Limb (tissue), 2 donors: Measurements from ENCODE around the gene ALG9.

ENCODE experiments used
- DNase-seq, 2 donors: peaks; one replicate each; pipeline ENCODE4 v3.0.0-alpha.2; 2016; ENCODE audit errors: extremely low spot score in 2 of 2

ALG9 gene, protein sequence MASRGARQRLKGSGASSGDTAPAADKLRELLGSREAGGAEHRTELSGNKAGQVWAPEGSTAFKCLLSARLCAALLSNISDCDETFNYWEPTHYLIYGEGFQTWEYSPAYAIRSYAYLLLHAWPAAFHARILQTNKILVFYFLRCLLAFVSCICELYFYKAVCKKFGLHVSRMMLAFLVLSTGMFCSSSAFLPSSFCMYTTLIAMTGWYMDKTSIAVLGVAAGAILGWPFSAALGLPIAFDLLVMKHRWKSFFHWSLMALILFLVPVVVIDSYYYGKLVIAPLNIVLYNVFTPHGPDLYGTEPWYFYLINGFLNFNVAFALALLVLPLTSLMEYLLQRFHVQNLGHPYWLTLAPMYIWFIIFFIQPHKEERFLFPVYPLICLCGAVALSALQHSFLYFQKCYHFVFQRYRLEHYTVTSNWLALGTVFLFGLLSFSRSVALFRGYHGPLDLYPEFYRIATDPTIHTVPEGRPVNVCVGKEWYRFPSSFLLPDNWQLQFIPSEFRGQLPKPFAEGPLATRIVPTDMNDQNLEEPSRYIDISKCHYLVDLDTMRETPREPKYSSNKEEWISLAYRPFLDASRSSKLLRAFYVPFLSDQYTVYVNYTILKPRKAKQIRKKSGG

DNA sequence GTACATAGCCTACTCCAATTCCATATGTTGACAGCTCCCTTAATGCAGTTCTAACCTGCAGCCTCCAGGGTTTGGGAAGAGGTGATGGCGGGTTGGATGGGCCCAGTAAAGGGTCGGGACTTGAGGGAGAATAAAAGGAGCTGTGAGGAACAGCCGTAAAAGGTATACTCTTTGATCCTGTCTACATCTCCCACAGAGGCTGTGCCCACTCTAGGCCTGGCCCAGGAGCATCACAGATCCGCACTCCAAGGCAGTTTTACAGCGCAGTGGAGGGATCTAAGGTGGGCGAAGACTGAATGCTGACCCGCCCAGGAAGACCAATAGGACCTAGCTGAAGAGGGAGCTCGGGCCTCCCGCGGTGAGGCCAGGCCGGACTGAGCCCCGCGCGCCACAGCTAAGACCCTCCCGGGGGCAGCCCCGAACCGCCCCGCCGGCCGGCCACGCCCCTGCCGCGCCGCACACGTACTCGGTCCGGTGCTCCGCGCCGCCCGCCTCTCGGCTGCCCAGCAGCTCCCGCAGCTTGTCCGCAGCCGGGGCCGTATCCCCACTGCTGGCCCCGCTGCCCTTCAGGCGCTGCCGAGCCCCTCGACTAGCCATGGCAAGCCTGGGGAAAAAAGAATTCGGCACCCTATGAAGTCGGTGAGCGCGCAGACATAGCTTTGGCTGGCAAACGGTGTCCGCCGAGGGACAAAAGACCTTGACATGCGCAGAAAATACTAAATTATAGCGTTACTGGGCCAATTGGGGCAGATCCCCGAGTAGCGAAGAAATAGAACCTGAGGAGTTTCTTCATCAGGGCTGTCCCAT is at the start of gene ALG9:
Gene ALG9 (minus strand): TSS at position 696 of the 807 bp plus-strand sequence. CDS start 99 bp downstream, at position 597.
- peak; percentile 84 to 91 for DNase-seq

DNA sequence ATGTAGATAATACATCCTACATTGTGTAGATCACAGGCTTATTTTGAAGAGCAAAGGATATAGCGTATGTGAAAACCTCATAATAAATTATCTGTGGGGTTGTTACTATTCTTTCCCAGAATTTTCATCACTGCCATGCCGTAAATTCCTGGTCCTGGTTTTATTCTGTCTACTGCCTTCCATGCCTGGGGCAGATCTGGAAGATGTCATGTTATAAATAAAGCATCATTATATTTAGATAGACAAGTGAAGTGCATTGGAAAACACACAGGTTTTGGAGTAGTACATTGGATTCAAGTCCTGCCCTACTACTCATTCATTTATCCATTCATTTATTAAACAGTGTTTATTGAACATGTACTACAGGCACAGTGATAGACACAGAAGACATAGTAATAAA is 49.5 kb upstream of the ALG9 start:
- no peak for DNase-seq

DNA sequence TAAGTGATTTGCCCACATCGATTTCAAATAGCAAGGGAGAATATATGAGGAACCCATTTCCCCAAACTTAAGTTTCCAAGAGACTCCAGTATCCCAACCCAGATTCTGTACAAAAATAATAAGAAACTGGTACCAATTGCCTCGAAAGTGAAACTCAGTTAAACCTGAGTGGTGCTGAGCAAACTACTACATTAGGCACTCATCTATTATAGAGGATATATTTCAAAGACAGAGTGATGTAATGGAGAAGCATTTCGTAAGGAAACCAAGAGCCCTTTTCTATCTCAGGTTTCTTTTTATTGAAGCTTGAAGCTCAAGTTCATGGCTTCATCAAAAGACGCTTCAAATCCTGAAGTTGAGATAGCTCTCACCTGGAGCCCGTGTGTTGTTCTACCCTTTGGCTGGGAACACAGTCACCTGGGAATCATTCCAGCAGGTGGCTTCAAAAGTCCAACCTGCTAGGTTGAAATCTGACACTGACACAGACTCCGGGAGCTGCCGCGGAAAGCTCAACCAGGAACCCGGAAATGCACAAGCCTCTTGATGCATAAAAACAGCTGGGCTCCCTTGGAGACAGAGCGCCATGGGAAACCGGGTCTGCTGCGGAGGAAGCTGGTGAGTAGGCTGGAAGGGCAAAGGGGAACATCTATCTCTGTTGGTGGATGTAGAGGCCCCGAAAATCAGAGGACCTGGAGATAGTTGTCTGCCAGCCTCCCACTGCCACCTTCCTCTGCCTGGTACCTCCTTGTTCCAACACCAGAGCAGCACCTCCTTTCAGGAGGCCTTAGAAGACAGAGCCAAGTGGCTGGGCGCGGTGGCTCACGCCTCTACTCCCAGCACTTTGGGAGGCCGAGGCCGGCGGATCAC is 47.2 kb upstream of the ALG9 start, which contains the start of gene C11orf52:
Gene C11orf52 (plus strand): TSS at position 524 of the 867 bp plus-strand sequence. CDS start 60 bp downstream, at position 584.
- DNase-seq: peak; percentile 37 to 60

DNA sequence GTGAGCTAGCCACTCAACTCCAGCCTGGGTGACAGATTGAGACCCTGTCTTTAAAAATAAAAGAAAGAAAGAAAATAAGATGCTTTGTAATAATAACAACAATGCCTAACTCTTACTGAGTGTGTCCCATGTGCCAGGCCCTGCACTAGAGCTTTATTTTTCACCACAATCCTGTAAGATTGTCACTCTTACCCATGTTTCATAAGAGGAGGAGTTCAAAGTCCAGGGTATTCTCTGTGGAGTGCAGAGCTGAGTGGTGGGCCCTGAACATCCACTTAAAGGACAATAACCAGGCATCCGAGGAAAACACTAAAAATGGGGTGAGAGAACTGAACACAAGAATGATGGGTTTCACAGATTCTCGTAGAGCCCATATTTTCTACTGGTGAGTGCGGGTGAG is 46.4 kb upstream of the ALG9 start:
- no peak for DNase-seq

DNA sequence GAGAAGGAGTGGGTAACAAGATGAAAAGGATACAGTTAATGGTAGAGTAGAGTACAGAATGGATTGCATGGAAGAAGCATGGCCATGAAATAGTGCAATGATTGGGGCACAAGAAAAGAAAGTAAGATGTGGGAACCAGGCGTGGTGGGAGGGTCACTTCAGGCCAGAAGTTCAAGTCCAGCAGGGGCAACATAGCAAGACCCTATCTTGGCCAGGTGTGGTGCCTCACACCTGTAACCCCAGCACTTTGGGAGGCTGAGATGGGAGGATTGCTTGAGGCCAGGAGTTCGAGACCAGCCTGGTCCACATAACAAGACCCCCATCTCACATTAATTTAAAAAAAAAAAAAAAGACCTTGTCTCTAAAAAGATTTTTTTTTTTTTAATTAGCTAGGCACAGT is 45.9 kb upstream of the ALG9 start:
- DNase-seq: no peak

DNA sequence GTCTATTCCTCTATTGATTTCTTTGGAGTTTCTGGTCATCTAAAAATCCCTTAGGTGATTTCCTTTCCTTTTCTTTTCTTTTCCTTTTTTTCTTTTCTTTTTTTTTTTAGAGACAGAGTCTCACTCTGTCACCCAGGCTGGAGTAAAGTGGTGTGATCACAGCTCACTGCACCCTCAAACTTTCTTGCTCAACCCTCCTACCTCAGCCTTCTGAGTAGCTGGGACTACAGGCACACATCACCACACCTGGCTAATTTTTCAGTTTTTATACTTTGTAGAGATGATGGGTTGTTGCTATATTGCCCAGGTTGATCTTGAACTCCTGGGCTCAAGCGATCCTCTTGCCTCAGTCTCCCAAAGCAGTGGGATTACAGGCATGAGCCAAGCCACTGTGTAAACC is 45.4 kb upstream of the ALG9 start:
- no peak for DNase-seq

DNA sequence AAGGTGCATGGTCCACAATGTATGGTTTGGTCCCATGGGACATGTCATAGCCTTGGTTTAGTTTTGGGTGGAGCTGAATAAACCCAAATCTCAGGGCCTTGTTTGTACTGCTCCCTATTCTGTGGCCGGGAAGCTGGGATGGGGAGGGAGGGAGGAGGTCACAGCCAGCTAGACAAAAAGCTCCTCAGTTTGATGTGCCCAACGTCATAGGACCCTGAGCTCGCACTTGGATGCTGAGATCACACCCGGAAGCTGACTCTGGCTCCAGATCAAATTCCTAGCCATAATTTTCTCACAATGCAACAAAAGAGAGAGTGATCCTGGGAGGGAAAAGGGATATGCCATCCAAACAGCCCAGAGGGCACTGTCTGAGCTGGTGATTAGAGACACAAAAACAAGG is 42.6 kb upstream of the ALG9 start:
- DNase-seq: peak in 1 of 2 donors; percentile 29

DNA sequence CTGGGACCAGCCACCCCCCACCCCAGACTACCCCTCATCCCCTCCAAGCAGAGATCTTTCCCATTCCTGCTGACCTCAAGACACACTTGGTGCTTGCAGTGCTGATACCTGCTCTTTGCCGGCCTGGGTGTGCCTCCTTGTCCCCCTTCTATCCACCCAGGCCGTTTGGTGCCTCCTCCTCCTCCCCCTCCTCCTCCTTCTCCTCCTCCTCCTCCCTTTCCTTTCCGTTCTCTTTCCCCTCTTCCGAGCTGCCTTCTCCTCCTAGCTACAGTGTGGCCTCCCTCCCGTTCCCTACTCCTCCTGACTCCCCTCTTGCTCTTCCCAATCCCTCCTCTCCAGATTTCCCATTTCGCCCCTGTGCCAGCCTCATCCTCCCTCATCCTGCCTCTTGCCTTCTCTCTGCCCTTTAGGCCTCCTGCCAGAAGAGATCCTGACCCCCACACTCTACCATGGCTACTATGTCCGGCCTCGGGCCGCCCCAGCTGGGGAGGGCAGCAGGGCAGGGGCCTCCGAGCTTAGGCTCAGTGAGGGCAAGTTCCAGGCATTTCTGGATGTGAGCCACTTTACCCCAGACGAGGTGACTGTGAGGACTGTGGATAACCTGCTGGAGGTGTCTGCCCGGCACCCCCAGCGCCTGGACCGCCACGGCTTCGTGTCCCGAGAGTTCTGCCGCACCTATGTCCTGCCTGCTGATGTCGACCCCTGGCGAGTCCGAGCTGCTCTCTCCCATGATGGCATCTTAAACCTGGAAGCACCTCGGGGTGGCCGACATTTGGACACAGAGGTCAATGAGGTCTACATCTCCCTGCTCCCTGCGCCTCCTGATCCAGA is 41.9 kb upstream of the ALG9 start:
- DNase-seq: peak in 1 of 2 donors; percentile 46

DNA sequence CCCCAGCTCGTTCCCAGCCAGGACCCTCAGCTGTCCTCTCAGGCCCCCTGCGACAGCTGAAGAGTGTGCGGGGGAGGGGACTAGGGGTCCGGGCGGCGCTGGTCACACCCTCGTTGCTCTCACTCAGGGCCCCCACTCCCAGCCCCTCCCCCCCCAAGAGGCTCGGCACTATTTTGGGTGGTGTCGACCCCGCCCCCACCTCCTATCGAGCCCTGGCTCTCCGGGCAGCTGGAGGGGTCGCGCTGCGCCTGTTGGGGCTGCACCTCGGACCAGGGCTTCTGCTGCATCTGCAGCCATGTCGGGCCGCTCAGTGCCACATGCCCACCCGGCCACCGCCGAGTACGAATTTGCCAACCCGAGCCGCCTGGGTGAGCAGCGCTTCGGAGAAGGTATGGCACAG is 41.2 kb upstream of the ALG9 start, which contains the start of gene HSPB2:
Gene HSPB2 (plus strand): TSS at position 200 of the 400 bp plus-strand sequence. CDS start 96 bp downstream, at position 296.
- peak; percentile 28 to 71 for DNase-seq

DNA sequence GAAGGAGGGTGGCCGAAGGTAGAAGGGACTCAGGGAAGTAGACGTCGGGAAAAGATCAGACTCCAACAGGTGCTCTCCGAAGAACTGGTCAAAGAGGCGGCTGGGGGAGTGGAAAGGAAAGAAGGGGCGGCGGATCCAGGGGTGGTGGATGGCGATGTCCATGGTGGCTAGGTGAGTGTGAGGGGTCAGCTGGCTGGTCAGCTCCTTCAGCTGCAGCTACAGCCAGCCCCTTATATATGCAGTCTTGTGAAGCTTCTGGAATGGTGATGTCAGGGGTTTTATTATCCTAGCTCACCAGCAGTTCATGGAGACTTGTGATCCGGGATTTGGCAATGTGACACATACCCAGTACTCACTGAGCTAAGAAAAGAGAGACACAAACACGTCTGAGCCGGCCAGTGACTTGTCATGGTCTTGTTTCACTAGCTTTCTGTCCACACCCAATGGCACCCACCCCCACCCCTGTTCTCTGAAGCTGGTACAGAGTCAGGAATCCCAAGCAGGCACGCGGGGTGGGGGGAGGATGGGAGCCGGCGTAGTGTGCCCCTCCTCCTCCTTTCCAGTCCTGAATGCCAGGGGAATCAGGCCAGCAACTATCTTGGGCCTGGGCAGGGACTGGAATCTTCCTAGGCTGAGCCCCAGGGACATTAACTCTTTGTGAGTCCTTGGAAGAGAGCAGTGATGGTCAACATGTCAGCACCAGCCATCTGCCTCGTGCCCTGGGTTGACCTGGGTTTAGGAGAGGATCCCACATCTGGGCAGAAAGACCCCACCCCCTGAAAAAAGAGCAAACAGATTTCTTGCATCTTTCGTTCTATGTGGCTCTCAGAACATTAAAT is 40.4 kb upstream of the ALG9 start, which contains the start of gene CRYAB:
Gene CRYAB (minus strand): TSS at position 208 of the 839 bp plus-strand sequence. CDS start 46 bp downstream, at position 162.
- DNase-seq: peak; percentile 75 to 77

DNA sequence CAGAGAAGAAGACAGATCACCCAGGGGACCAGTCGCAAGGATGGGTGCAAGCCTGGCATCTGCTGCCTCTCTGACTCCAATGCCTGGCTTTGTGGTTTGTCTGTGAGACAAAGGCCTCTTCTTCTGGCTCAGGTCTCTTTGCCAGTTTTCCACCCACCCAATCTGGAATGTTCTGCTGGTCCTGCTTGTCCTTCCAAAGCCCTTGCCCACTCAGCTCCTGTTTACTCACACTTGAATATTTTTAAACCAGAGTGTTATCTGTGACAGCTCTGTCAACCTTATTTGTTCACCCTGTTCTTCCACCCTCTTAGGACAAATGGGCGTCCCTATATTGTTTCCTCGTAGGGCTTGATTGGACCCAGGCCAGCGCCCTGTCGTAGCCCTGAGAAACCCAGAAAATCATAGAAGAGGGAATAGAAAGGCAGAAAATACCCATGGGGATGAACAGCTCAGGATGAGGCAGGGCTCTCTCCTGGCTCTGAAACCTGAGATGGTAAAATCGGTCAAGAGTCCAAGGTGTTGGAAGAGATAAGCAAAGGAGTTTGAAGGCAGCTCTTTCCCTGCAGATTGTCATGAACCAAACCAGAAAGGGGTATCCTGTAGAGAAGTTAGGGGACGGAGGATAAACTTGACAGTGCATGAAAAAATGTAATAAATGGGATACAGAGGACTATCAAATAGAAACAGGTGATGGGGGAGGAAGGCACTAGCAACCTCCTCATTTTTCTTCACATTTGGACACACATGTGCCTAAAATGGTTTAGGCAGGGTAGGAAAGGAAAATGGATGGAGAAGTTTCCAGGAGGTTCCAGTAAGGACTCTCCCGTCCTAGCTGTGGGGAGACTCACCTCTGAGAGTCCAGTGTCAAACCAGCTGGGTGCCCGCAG is 39.5 kb upstream of the ALG9 start:
- no peak for DNase-seq

DNA sequence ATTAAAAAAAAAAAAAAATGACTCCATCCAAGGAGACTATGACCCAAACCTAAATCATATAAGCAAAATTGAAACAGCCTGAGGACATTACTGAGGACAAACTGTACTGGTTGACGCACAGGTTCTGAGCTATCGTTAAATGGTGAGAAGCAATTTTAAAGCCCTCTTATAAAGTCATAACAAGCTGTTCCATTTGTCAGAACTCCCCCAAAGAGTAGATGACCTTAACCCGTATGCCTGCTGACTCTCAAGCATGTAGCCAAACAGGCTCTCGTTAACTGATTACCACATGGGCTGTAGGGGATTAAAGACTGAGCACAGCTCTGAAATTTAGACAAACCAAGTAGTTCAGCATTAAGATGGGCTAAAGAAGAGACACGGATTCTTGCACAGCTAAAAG is 38.0 kb upstream of the ALG9 start:
- DNase-seq: no peak

DNA sequence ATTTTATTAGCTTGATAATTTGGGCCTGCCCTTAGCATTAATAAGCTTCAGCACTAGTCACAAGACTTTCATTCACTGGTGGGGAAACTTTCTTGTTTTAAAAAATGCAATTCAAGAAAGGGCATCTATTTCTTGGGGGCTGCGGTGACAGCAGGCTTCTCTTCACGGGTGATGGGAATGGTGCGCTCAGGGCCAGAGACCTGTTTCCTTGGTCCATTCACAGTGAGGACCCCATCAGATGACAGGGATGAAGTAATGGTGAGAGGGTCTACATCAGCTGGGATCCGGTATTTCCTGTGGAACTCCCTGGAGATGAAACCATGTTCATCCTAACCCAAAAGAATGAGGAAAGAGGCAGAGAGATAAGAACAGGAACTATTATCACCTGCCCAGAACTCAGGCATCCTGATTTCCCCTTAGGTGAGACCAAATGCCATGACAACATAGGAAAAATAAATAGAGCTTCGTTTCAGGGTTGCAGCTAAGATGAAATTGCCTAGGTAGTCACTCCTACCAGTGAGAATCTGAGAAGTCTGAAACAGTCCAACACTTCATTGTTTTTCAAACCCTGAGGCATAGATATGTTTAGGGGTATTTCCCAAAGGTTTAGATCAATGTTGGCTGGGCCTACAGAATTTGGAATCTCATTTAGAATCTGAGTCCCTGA is 37.4 kb upstream of the ALG9 start:
- DNase-seq: no peak

DNA sequence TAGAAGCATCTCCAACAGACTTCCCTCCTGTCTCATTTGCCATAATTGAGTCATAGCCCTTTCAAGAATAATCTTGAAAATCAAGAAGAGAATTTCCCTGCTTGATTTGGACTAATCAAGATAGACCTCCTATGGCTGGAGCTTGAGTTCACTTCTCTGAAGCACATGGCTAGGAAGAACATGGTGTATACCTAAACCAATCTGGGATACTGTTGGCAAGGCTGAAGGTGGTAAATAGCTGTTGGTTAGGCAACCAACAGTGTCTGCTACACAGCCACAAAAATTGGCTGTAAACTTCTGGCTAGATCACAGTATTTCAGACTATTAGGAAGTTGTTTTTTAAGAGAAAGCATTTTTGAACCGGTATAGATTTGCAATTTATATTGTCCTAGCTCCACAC is 35.3 kb upstream of the ALG9 start:
- no peak for DNase-seq

DNA sequence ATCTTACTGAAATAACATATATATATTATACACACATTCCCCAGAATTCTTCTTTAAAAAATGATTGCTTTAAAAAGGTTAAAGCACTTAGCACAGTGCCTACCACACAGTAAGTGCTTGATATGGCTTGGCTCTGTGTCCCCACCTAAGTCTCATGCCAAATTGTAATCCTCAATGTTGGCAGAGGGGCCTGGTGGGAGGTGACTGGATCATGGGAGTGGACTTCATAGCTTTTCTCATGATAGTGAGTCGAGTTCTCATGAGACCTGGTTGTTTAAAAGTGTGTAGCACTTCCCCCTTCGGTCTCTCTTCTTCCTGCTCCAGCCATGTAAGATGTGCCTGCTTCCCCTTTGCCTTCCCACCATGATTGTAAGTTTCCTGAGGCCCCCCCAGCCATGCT is 34.0 kb upstream of the ALG9 start:
- DNase-seq: no peak

DNA sequence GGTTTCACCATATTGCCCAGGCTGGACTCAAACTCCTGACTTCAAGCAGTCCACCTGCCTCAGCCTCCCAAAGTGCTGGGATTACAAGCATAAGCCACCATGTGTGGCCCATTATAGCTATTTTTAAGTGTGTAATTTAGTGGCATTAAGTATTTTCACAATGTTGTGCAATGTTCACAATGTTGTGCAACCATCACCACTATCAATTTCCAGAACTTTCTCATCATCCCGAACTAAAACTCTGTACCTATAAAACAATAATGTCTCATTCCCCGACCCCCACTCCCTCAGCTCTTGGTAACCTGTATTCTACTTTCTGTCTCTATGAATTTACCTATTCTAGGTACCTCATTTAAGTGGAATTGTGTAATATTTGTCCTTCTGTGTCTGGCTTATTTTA is 15.5 kb upstream of the ALG9 start:
- DNase-seq: no peak

DNA sequence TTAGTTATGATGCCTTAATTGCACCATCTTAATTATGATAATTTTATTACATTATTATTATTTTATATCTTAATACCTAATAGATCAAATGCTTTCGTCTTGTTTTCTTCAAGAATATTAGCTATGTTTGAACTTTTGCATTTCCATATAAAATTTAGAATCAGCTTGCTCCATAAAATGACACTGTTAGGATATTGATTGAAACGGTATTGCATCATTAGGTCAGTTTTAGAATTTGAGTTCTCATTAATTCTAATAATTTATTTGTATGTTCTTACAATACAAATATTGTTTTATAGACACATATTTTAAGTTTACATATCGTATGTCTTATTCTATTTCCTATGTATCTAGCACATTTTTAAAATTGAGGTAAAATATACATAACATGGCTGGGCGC is 14.7 kb upstream of the ALG9 start:
- no peak for DNase-seq
